SJSA1 (cell line): ENCODE results near the gene LAMTOR4. TPM values are rescaled to one million over a fixed set of nuclear protein-coding genes. Genes with fewer than 3 reads are reported as not detected.

Experiments used
- DNase-seq, 2 experiments: peaks; one replicate each; pipeline ENCODE4 v3.0.0-alpha.2; 2015 to 2020; ENCODE audit warnings: low spot score in 2 of 2, low read depth in 1 of 2
- H3K27ac ChIP-seq: fragments of 250-450 bp; sonication (Bioruptor Pico); 2 replicates; pipeline ENCODE4 v1.5.1; 2020; ENCODE audit warnings: mild to moderate bottlenecking, moderate library complexity
- H3K27me3 ChIP-seq: fragments of 250-450 bp; sonication (Bioruptor Pico); replicated peaks from 2 replicates; pipeline ENCODE4 v1.5.1; 2020; ENCODE audit warnings: mild to moderate bottlenecking, moderate library complexity
- H3K36me3 ChIP-seq: fragments of 250-450 bp; sonication (Bioruptor Pico); 2 replicates; pipeline ENCODE4 v1.5.1; 2020; ENCODE audit warnings: mild to moderate bottlenecking
- H3K4me1 ChIP-seq: fragments of 250-450 bp; sonication (Bioruptor Pico); replicated peaks from 2 replicates; pipeline ENCODE4 v1.6.1; 2021; ENCODE audit warnings: mild to moderate bottlenecking
- H3K4me3 ChIP-seq: fragments of 250-450 bp; sonication (Bioruptor Pico); 2 replicates; pipeline ENCODE4 v1.5.1; 2020; ENCODE audit warnings: mild to moderate bottlenecking
- H3K9me3 ChIP-seq: fragments of 250-450 bp; sonication (Bioruptor Pico); replicated peaks from 2 replicates; pipeline ENCODE4 v1.5.1; 2020; ENCODE audit warnings: mild to moderate bottlenecking
- total RNA-seq: library from RNA; depleted of rRNA; stranded (reverse); fragments of >200 nt; shearing (Covaris generic); gene quantifications from 2 replicates; pipeline ENCODE4 v1.2.3, GENCODE V29; 2014

The LAMTOR4 gene
- total RNA-seq, 1 experiment from 2014 or later = 115 TPM

- Histone ChIP-seq H3K4me1 (peaks cover 1% of the 10 kb centered on the region), H3K27me3 (no peaks in the 10 kb centered on the region), H3K36me3 (peaks cover 53% of the 10 kb centered on the region), H3K27ac (no peak overlapping the region), H3K4me3 (no peak overlapping the region), H3K9me3 (no peaks in the 10 kb centered on the region)
- no peak for DNase-seq
These were observed 33.7 kb upstream of the LAMTOR4 start for GRCh38 chr7:100115026-100115425.

GRCh38 chr7:100118388-100119071, 30.2 kb upstream of the LAMTOR4 start:
- Histone ChIP-seq H3K36me3 (peaks cover 22% of the 10 kb centered on the region), H3K27ac (peak overlapping the region; percentile 93), H3K9me3 (no peaks in the 10 kb centered on the region), H3K27me3 (no peaks in the 10 kb centered on the region), H3K4me3 (peak overlapping the region; percentile 64), H3K4me1 (peaks cover 9% of the 10 kb centered on the region)
- no peak for DNase-seq

- Histone ChIP-seq H3K9me3 (no peaks in the 10 kb centered on the region), H3K27ac (peak within 1 kb of the TSS; percentile 93), H3K36me3 (peaks cover 15% of the 10 kb centered on the region), H3K4me1 (peaks cover 9% of the 10 kb centered on the region), H3K4me3 (peak within 1 kb of the TSS; percentile 64), H3K27me3 (no peaks in the 10 kb centered on the region)
- peak; percentile 96 to 98 for DNase-seq
These were observed 29.4 kb upstream of the LAMTOR4 start, which contains the start of the genes CNPY4 and TAF6 for GRCh38 chr7:100119072-100119969. Gene CNPY4 (plus strand): TSS chr7:100119634. CDS start chr7:100119745, 111 bp downstream. Gene TAF6 (minus strand): TSS chr7:100119358. CDS start chr7:100114209, 5,149 bp downstream.

GRCh38 chr7:100119970-100120732, 28.6 kb upstream of the LAMTOR4 start:
- peak in 1 of 2 experiments; percentile 65 for DNase-seq
- Histone ChIP-seq H3K9me3 (no peaks in the 10 kb centered on the region), H3K4me1 (peaks cover 9% of the 10 kb centered on the region)

GRCh38 chr7:100120733-100121036, 28.0 kb upstream of the LAMTOR4 start:
- no peaks in the 10 kb centered on the region for H3K27me3 ChIP-seq
- no peak for DNase-seq
- H3K4me3 ChIP-seq = peak overlapping the region; percentile 64
- peaks cover 9% of the 10 kb centered on the region for H3K4me1 ChIP-seq
- H3K27ac ChIP-seq = no peak overlapping the region
- no peaks in the 10 kb centered on the region for H3K9me3 ChIP-seq
- H3K36me3 ChIP-seq = peaks cover 14% of the 10 kb centered on the region; the same call in 1 of the 2 replicates

More at GRCh38 chr7:100119970-100120732, 28.6 kb upstream of the LAMTOR4 start:
- Histone ChIP-seq H3K27me3 (no peaks in the 10 kb centered on the region), H3K27ac (peak overlapping the region; percentile 93; the same call in 1 of the 2 replicates), H3K36me3 (peaks cover 12% of the 10 kb centered on the region), H3K4me3 (peak overlapping the region; percentile 64)

DNA sequence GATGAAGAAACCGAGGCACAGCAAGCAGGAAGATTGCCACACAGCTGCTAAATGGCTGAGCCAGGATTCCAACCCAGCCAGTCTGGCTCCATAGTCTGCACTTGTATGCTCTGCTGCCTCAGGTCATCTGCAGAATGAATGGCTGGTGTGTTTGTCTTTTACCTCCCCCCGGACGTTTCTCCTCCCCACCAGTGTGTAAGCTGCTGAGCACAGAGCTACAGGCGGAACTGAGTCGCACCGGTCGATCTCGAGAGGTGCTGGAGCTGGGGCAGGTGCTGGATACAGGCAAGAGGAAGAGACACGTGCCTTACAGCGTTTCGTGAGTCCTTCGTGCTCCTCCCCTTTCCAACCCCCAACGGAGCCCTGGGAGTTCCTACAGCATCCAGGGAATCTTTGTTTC, 26.7 kb upstream of the LAMTOR4 start:
- Histone ChIP-seq H3K36me3 (peaks cover 14% of the 10 kb centered on the region; the same call in 1 of the 2 replicates), H3K4me3 (no peak overlapping the region), H3K27me3 (no peaks in the 10 kb centered on the region), H3K9me3 (no peaks in the 10 kb centered on the region), H3K4me1 (peaks cover 14% of the 10 kb centered on the region), H3K27ac (no peak overlapping the region)
- no peak for DNase-seq

- DNase-seq = no peak
- peaks cover 12% of the 10 kb centered on the region; the same call in 1 of the 2 replicates for H3K36me3 ChIP-seq
- H3K27ac ChIP-seq = no peak overlapping the region
- no peaks in the 10 kb centered on the region for H3K27me3 ChIP-seq
- no peak overlapping the region for H3K4me3 ChIP-seq
- H3K4me1 ChIP-seq = peaks cover 18% of the 10 kb centered on the region
- no peaks in the 10 kb centered on the region for H3K9me3 ChIP-seq
These were observed 26.1 kb upstream of the LAMTOR4 start for GRCh38 chr7:100122568-100122967.

DNA sequence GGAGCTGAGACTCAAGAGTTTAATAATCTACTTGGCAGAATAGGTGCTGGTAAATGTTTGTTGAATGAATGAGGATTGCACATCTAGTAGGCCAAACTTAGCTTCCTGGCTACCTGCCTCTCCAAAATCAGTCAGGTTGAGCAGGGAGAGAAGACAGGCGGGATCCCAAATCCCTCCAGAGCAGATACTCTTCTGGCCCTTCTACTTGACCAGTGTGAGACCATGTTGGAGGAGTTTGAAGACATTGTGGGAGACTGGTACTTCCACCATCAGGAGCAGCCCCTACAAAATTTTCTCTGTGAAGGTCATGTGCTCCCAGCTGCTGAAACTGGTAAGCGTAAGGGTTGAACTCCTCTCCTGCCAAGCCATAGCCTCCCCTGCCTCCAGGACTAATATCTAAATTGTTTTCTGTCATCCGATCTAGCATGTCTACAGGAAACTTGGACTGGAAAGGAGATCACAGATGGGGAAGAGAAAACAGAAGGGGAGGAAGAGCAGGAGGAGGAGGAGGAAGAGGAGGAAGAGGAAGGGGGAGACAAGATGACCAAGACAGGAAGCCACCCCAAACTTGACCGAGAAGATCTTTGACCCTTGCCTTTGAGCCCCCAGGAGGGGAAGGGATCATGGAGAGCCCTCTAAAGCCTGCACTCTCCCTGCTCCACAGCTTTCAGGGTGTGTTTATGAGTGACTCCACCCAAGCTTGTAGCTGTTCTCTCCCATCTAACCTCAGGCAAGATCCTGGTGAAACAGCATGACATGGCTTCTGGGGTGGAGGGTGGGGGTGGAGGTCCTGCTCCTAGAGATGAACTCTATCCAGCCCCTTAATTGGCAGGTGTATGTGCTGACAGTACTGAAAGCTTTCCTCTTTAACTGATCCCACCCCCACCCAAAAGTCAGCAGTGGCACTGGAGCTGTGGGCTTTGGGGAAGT, 24.2 kb upstream of the LAMTOR4 start:
- no peaks in the 10 kb centered on the region for H3K9me3 ChIP-seq
- H3K27ac ChIP-seq = no peak overlapping the region
- no peaks in the 10 kb centered on the region for H3K27me3 ChIP-seq
- peaks cover 24% of the 10 kb centered on the region for H3K4me1 ChIP-seq
- H3K4me3 ChIP-seq = no peak overlapping the region
- peaks cover 5% of the 10 kb centered on the region; the same call in 1 of the 2 replicates for H3K36me3 ChIP-seq
- DNase-seq = no peak

DNA sequence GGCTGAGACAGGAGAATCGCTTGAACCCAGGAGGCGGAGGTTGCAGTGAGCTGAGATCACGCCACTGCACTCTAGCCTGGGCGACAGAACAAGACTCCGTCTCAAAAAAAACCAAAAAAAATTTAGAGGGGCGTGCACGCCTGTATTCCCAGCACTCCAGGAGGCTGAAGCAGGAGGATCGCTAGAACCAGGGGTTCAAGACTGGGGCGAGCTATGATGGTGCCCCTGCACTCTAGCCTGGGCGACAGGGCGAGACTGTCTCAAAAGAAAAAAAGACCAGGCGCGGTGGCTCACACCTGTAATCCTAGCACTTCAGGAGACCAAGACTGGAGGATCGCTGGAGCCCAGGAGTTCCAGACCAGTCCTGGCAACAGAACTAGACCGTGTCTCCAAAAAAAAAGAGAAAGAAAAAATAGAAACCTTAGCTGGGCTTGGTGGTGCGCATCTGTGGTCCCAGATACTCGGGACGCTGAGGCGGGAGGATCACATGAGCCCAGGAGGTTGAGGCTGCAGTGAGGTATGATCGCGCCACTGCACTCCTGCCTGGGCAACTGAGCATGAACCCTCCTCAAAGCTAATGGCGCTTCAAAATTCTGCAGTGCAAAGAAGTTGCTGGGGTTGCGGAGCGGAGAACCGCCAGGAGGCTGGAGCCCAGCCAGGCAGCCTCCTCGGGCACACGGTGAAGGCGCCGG, 22.3 kb upstream of the LAMTOR4 start:
- Histone ChIP-seq H3K9me3 (no peaks in the 10 kb centered on the region), H3K4me1 (peaks cover 20% of the 10 kb centered on the region), H3K27ac (peak overlapping the region; percentile 85), H3K4me3 (peak overlapping the region; percentile 64), H3K27me3 (no peaks in the 10 kb centered on the region), H3K36me3 (peaks cover 5% of the 10 kb centered on the region; the same call in 1 of the 2 replicates)
- no peak for DNase-seq

- DNase-seq = peak; percentile 88 to 90
- no peaks in the 10 kb centered on the region for H3K9me3 ChIP-seq
- H3K4me3 ChIP-seq = peak within 1 kb of the TSS; percentile 64
- peak within 1 kb of the TSS; percentile 85 for H3K27ac ChIP-seq
- no peaks in the 10 kb centered on the region for H3K27me3 ChIP-seq
- peaks cover 21% of the 10 kb centered on the region for H3K4me1 ChIP-seq
- peaks cover 5% of the 10 kb centered on the region; the same call in 1 of the 2 replicates for H3K36me3 ChIP-seq
These were observed 21.5 kb upstream of the LAMTOR4 start, which contains the start of gene MBLAC1 for GRCh38 chr7:100126931-100127865. Gene MBLAC1 (plus strand): TSS chr7:100126967. CDS start chr7:100127396, 429 bp downstream.

GRCh38 chr7:100127866-100128636, 20.7 kb upstream of the LAMTOR4 start:
- no peaks in the 10 kb centered on the region for H3K9me3 ChIP-seq
- H3K36me3 ChIP-seq = peaks cover 5% of the 10 kb centered on the region; the same call in 1 of the 2 replicates
- peak overlapping the region; percentile 64 for H3K4me3 ChIP-seq
- DNase-seq = no peak
- peaks cover 24% of the 10 kb centered on the region for H3K4me1 ChIP-seq
- no peaks in the 10 kb centered on the region for H3K27me3 ChIP-seq
- H3K27ac ChIP-seq = no peak overlapping the region
